Activated T-cell treated with anti-CD3 and anti-CD28 coated beads, Interleukin-2, amount 50 U/mL, for 4 hours (primary cell): ENCODE measurements around the gene SLC6A20. TPM values are rescaled to one million over a fixed set of nuclear protein-coding genes. Genes with fewer than 3 reads are reported as not detected.

Source experiments
- ATAC-seq, 2 donors: fragments of 200-7000 bp; cut with Tn5 transposase; one replicate each; pipeline ENCODE4 v1.10.0; 2021
- DNase-seq: peaks from one replicate; pipeline ENCODE4 v3.0.0-alpha.2; 2020
- H3K27me3 Mint-ChIP-seq: one replicate; pipeline ENCODE4 v1.8.0; 2021; ENCODE audit warnings: low read depth, mixed read lengths
- H3K36me3 Mint-ChIP-seq: one replicate; pipeline ENCODE4 v1.8.0; 2022; ENCODE audit warnings: mixed read lengths; ENCODE audit not compliant: insufficient read depth
- H3K4me1 Mint-ChIP-seq: one replicate; pipeline ENCODE4 v1.8.0; 2021; ENCODE audit warnings: low read depth, mixed read lengths
- H3K4me3 Mint-ChIP-seq: one replicate; pipeline ENCODE4 v1.8.0; 2021; ENCODE audit warnings: mild to moderate bottlenecking, moderate library complexity, mixed read lengths
- H3K9me3 Mint-ChIP-seq: one replicate; pipeline ENCODE4 v1.8.0; 2021; ENCODE audit warnings: mixed read lengths
- total RNA-seq, 3 donors: library from RNA; stranded (reverse); gene quantifications; one replicate each; pipeline ENCODE4 v1.2.1, GENCODE V29; 2021

Gene SLC6A20
- total RNA-seq, 3 donors from 2014 or later = not detected

DNA sequence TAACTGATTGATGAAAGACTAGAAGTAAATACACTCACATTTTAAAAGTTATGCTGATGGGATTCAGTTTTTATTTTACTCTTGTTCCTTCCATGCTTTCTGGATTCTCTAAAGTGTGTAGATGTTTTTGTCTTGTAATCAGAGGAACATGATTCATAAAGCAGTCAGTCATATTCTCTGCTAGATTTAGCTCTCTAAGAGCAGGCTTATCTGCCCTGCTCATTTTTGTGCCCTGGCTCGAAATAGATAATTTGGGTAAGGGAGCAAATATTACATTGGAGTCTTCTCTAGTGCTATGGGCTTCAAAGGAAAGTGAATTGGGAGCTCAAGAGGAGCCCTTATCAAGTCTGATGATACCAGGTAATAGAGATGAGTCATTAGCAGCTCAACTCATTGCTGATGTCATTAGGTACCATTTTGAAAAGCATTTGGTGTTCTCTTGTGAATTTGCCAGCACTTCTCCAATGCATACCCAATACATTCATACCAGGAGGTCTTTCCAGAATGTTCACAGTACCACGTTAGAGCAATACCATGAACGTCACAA lies 79.5 kb downstream of the SLC6A20 start:
- Mint-ChIP-seq H3K27me3 (no peaks in the 10 kb centered on the region), H3K4me1 (peaks cover 21% of the 10 kb centered on the region), H3K9me3 (no peaks in the 10 kb centered on the region), H3K36me3 (peaks cover 34% of the 10 kb centered on the region), H3K4me3 (no peak overlapping the region)
- ATAC-seq (peak; percentile 21 to 57), DNase-seq (no peak)

DNA sequence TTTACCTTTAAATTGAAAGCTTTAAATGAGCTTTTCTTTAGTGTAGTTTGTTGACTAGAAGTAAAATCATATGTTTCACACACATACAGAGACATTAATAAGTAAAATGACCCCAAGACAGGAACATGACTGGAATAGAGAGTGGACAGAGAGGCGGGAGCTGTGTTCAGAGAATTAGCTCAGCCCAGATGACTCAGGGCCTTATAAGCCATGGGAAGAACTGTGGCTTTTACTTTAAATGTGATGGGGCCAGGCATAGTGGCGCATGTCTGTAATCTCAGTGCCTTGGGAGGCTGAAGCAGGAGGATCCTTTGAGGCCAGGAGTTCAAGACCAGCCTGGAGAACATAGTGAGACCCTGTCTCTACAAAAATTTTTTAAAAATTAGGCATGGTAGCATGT lies 80.4 kb downstream of the SLC6A20 start:
- peaks cover 37% of the 10 kb centered on the region for H3K36me3 Mint-ChIP-seq
- H3K27me3 Mint-ChIP-seq = no peaks in the 10 kb centered on the region
- no peak for ATAC-seq
- H3K9me3 Mint-ChIP-seq = no peaks in the 10 kb centered on the region
- no peak for DNase-seq
- H3K4me3 Mint-ChIP-seq = no peak overlapping the region
- H3K4me1 Mint-ChIP-seq = peaks cover 23% of the 10 kb centered on the region

DNA sequence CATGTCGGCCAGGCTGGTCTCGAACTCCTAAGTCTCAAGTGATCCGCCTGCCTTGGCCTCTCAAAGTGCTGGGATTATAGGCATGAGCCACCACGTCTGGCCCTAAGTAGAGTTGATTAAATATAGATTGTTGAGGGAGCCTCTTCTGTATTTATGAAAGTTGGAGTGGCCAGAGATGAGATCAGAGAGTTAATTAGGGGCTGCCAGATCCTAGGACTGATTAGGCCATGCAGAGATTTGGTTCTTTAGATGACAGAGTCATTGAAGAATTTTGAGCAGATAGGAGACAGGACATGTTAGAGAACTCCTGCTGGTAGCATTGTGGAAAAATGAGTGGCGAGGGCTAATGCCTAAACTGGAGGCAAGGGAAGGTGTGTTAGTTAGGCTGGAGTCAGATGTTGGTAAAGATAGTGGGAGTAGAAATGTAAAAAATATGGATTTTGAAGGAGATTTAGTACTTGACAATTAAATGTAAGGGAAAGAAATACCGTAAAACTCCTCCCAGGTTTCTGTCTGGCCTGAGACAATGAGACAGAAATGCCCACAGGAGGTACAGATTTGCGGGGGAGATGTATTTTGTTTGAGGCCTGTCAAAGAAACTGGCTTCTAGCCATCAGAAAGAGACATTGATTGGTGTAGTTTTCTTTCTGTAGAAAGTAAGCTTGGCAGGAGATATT lies 83.8 kb downstream of the SLC6A20 start:
- peaks cover 47% of the 10 kb centered on the region for H3K36me3 Mint-ChIP-seq
- H3K27me3 Mint-ChIP-seq = no peaks in the 10 kb centered on the region
- H3K4me3 Mint-ChIP-seq = no peak overlapping the region
- H3K9me3 Mint-ChIP-seq = no peaks in the 10 kb centered on the region
- DNase-seq (no peak), ATAC-seq (no peak)
- peaks cover 21% of the 10 kb centered on the region for H3K4me1 Mint-ChIP-seq

DNA sequence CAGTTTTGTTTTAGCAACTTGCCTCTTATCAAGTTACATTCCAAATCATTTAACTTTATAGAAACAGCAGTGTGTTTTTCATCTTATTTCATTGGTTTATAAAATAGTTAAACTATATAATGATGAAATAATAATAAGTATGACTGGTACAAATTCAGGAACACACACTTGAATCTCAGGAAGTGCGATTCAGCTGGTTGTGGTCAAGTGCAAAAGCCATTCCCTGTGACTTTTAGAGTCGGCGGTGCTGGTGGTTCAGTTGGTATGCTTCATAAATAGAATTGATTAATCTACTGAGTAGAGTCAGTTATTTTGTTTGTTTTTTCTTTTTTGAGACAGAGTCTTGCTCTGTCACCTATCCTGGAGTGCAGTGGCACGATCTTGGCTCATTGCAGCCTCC lies 84.4 kb downstream of the SLC6A20 start:
- no peaks in the 10 kb centered on the region for H3K27me3 Mint-ChIP-seq
- no peaks in the 10 kb centered on the region for H3K9me3 Mint-ChIP-seq
- DNase-seq = no peak
- H3K4me1 Mint-ChIP-seq = peaks cover 19% of the 10 kb centered on the region
- H3K4me3 Mint-ChIP-seq = no peak overlapping the region
- ATAC-seq = no peak
- H3K36me3 Mint-ChIP-seq = peaks cover 48% of the 10 kb centered on the region

DNA sequence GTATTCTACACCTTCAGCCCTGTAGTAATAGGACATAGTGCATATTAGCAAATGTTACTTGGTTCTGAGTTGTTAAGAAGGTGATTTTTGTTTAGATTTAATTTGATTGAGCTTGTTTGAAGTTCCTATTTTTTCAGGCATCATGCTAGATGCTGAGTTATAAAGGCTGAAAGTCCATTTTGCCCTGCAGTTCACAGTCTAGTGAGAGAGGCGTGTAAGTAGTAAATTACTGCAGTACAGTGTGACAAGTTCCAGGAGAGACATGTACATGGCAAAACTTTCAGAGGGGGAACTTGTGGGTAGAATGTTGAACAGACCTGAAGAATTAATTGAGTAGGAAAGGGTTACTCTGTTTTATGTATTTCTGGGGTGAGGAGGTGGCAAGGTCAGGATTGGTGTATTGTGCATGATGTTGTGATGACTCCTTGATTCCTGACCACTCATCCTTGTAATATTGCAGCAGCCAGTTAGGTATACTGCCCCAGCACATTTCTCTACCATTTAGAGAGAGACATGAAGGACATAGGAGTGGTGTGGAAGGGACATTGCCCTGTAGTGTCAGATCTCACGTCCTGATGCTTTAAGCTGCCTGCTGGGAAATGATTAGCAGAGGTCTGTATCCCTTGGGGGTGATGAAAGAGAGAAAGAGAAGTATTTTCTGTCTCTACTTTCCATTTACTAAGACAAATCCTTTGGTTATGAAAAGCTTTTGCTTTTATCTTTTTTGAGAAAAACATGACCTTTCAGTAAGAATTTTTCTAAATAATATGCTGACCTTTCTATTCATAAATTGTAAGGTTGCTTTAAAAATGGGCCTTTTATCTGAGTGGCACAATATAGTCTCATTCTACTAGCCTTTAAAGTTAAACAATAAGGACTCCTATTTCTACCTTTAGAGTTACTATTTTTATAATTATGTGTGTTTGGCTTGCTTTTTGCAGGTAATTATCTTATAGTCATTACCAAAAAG lies 90.2 kb downstream of the SLC6A20 start:
- no peak for DNase-seq
- H3K4me3 Mint-ChIP-seq = no peak overlapping the region
- peaks cover 42% of the 10 kb centered on the region for H3K4me1 Mint-ChIP-seq
- no peak for ATAC-seq
- no peaks in the 10 kb centered on the region for H3K27me3 Mint-ChIP-seq
- no peaks in the 10 kb centered on the region for H3K9me3 Mint-ChIP-seq
- H3K36me3 Mint-ChIP-seq = peaks cover 48% of the 10 kb centered on the region

Other genes with a start within 250 kb of the SLC6A20 start
- gene LIMD1, start 201.8 kb downstream of the SLC6A20 start, total RNA-seq = 10 to 100 TPM; 17.9 to 18.4 (median 18.2) TPM
- 10 to 100 TPM; 48.8 to 52.5 (median 49.2) TPM for gene SACM1L, start 107.1 kb downstream of the SLC6A20 start, total RNA-seq
- gene LZTFL1, start 45.6 kb upstream of the SLC6A20 start, total RNA-seq = 1 to 10 TPM; 4.6 to 7.5 (median 7.0) TPM
- gene CCR9, start 90.0 kb upstream of the SLC6A20 start, total RNA-seq = not detected
- 1 to 10 TPM; 1.4 to 2.6 (median 1.6) TPM for gene CXCR6, start 146.9 kb upstream of the SLC6A20 start, total RNA-seq
- 1 to 10 TPM; 9.3 to 9.9 (median 9.8) TPM for gene FYCO1, start 199.3 kb upstream of the SLC6A20 start, total RNA-seq
- not detected for gene XCR1, start 230.9 kb upstream of the SLC6A20 start, total RNA-seq